H9 (cell line): ENCODE measurements around the gene SRPK2. TPM values are rescaled to one million over a fixed set of nuclear protein-coding genes. Genes with fewer than 3 reads are reported as not detected.

Experiments
- DNase-seq: peaks from one replicate; pipeline ENCODE4 v3.0.0-alpha.2; 2017
- H2AFZ ChIP-seq: one replicate; pipeline ENCODE4 v1.6.1; 2013; ENCODE audit warnings: mild to moderate bottlenecking, low read length, control low read depth, moderate library complexity
- H2AK5ac ChIP-seq: 2 replicates; pipeline ENCODE4 v1.6.1; 2013; ENCODE audit warnings: low read length, control low read depth, mixed read lengths; ENCODE audit not compliant: insufficient read length
- H2BK120ac ChIP-seq: one replicate; pipeline ENCODE4 v1.6.1; 2013; ENCODE audit warnings: low read depth, mild to moderate bottlenecking, low read length, control low read depth, inconsistent platforms; ENCODE audit not compliant: poor library complexity, severe bottlenecking
- H2BK12ac ChIP-seq: 2 replicates; pipeline ENCODE4 v1.6.1; 2013; ENCODE audit warnings: low read length, control low read depth, mixed read lengths, low read depth; ENCODE audit not compliant: insufficient read length
- H2BK15ac ChIP-seq: 2 replicates; pipeline ENCODE4 v1.6.1; 2013; ENCODE audit warnings: low read depth, low read length, control low read depth
- H2BK20ac ChIP-seq: one replicate; pipeline ENCODE4 v1.6.1; 2013; ENCODE audit warnings: low read depth, mild to moderate bottlenecking, low read length, control low read depth, inconsistent platforms; ENCODE audit not compliant: poor library complexity, severe bottlenecking
- H2BK5ac ChIP-seq: 2 replicates; pipeline ENCODE4 v1.6.1; 2013; ENCODE audit warnings: low read length, control low read depth, mixed read lengths; ENCODE audit not compliant: insufficient read length
- H3K14ac ChIP-seq: 2 replicates; pipeline ENCODE4 v1.6.1; 2013; ENCODE audit warnings: low read length, control low read depth; ENCODE audit not compliant: insufficient read depth
- H3K18ac ChIP-seq: 2 replicates; pipeline ENCODE4 v1.6.1; 2013; ENCODE audit warnings: low read depth, mild to moderate bottlenecking, mixed read lengths, low read length, control low read depth; ENCODE audit not compliant: insufficient read length
- H3K23ac ChIP-seq: 2 replicates; pipeline ENCODE4 v1.6.1; 2013; ENCODE audit warnings: low read length, control low read depth, mixed read lengths, low read depth; ENCODE audit not compliant: insufficient read length
- H3K23me2 ChIP-seq: 2 replicates; pipeline ENCODE4 v1.6.1; 2013; ENCODE audit warnings: low read depth, mild to moderate bottlenecking, mixed read lengths, low read length, control low read depth; ENCODE audit not compliant: insufficient read length, poor library complexity, severe bottlenecking
- H3K27ac ChIP-seq: 2 replicates; pipeline ENCODE4 v1.5.1; 2013; ENCODE audit warnings: low read length, control low read depth, mixed read lengths, low read depth; ENCODE audit not compliant: insufficient read length
- H3K27me3 ChIP-seq: 2 replicates; pipeline ENCODE4 v1.6.1; 2013; ENCODE audit warnings: low read length, control low read depth, inconsistent platforms; ENCODE audit not compliant: insufficient read depth
- H3K4ac ChIP-seq: 2 replicates; pipeline ENCODE4 v1.6.1; 2013; ENCODE audit warnings: low read depth, mild to moderate bottlenecking, control low read depth, inconsistent platforms, low read length, moderate library complexity
- H3K4me1 ChIP-seq: 2 replicates; pipeline ENCODE4 v1.6.1; 2013; ENCODE audit warnings: low read length, control low read depth, inconsistent platforms; ENCODE audit not compliant: insufficient read depth
- H3K4me2 ChIP-seq: 2 replicates; pipeline ENCODE4 v1.6.1; 2013; ENCODE audit warnings: low read length, control low read depth, mixed read lengths; ENCODE audit not compliant: insufficient read length, insufficient read depth
- H3K56ac ChIP-seq: 2 replicates; pipeline ENCODE4 v1.6.1; 2013; ENCODE audit warnings: low read depth, mild to moderate bottlenecking, mixed read lengths, low read length, control low read depth; ENCODE audit not compliant: insufficient read length
- H3K79me1 ChIP-seq: 2 replicates; pipeline ENCODE4 v1.6.1; 2013; ENCODE audit warnings: low read depth, mild to moderate bottlenecking, moderate library complexity, low read length, control low read depth, inconsistent platforms; ENCODE audit not compliant: insufficient read depth, poor library complexity, severe bottlenecking
- H3K79me2 ChIP-seq: 2 replicates; pipeline ENCODE4 v1.6.1; 2013; ENCODE audit warnings: low read length, control low read depth, inconsistent platforms; ENCODE audit not compliant: insufficient read depth
- H3K9ac ChIP-seq: 2 replicates; pipeline ENCODE4 v1.6.1; 2013; ENCODE audit warnings: low read length, control low read depth, mixed read lengths; ENCODE audit not compliant: insufficient read length; ENCODE audit errors: extremely low read depth
- H3K9me3 ChIP-seq: one replicate; pipeline ENCODE4 v1.6.1; 2013; ENCODE audit warnings: low read depth, low read length, inconsistent platforms; ENCODE audit not compliant: control insufficient read depth
- H3T11ph ChIP-seq: one replicate; pipeline ENCODE4 v1.6.1; 2013; ENCODE audit warnings: mild to moderate bottlenecking, low read length, control low read depth, inconsistent platforms
- H4K20me1 ChIP-seq: one replicate; pipeline ENCODE4 v1.6.1; 2013; ENCODE audit not compliant: control insufficient read depth, insufficient read length, insufficient read depth
- H4K5ac ChIP-seq: 2 replicates; pipeline ENCODE4 v1.6.1; 2013; ENCODE audit warnings: low read depth, mild to moderate bottlenecking, mixed read lengths, low read length, control low read depth; ENCODE audit not compliant: insufficient read length
- H4K8ac ChIP-seq: replicated peaks from 2 replicates; pipeline ENCODE4 v1.6.1; 2013; ENCODE audit warnings: low read length, control low read depth, mixed read lengths, low read depth; ENCODE audit not compliant: insufficient read length
- H4K91ac ChIP-seq: 2 replicates; pipeline ENCODE4 v1.6.1; 2013; ENCODE audit warnings: low read depth, mild to moderate bottlenecking, moderate library complexity, mixed read lengths, low read length, control low read depth; ENCODE audit not compliant: insufficient read length
- H3K27ac Mint-ChIP-seq, 3 experiments: 2 replicates in 2 of 3; 3 replicates in 1 of 3; pipeline ENCODE4 v1.8.0; 2020 to 2021; ENCODE audit warnings: mixed read lengths in 3 of 3, mild to moderate bottlenecking in 1 of 3, moderate library complexity in 1 of 3
- H3K27me3 Mint-ChIP-seq: 2 replicates; pipeline ENCODE4 v1.8.0; 2021; ENCODE audit warnings: low read depth, mild to moderate bottlenecking, moderate library complexity, mixed read lengths
- H3K36me3 Mint-ChIP-seq, 3 experiments: 2 replicates in 2 of 3; 3 replicates in 1 of 3; pipeline ENCODE4 v1.8.0; 2020 to 2021; ENCODE audit warnings: low read depth in 3 of 3, mixed read lengths in 3 of 3; ENCODE audit not compliant: insufficient read depth in 1 of 3
- H3K4me1 Mint-ChIP-seq, 2 experiments: 2 replicates each; pipeline ENCODE4 v1.8.0; 2020; ENCODE audit warnings: mixed read lengths in 2 of 2
- H3K4me3 Mint-ChIP-seq, 2 experiments: 2 replicates in 1 of 2; 3 replicates in 1 of 2; pipeline ENCODE4 v1.8.0; 2020 to 2021; ENCODE audit warnings: mild to moderate bottlenecking in 2 of 2, mixed read lengths in 2 of 2, moderate library complexity in 1 of 2
- H3K9me3 Mint-ChIP-seq, 2 experiments: 2 replicates in 1 of 2; 3 replicates in 1 of 2; pipeline ENCODE4 v1.8.0; 2020; ENCODE audit warnings: mild to moderate bottlenecking in 2 of 2, mixed read lengths in 2 of 2, moderate library complexity in 1 of 2
- WGBS: extraction: QIAGEN DNeasy Blood & Tissue Kit; methylation state at CpG from one replicate; pipeline ENCODE4 v1.1.7; 2013; ENCODE audit warnings: missing lambda C conversion rate, low lambda C conversion rate, mixed read lengths; ENCODE audit not compliant: insufficient read length; ENCODE audit errors: extremely low coverage; 5-methylcytosine and 5-hydroxymethylcytosine counted together
- total RNA-seq: library from RNA; stranded (reverse); gene quantifications from 2 replicates; pipeline ENCODE4 v1.2.1, GENCODE V29; 2021
- TF ChIP-seq, protein P1 (sequence below): fragments of 200-600 bp; sonication (generic); conservative IDR thresholded peaks from 3 replicates; pipeline ENCODE4 v1.8.0; 2021; ENCODE audit warnings: antibody characterized with exemption, mild to moderate bottlenecking

SRPK2 gene
- total RNA-seq, 1 experiment from 2014 or later = 41.1 TPM

DNA sequence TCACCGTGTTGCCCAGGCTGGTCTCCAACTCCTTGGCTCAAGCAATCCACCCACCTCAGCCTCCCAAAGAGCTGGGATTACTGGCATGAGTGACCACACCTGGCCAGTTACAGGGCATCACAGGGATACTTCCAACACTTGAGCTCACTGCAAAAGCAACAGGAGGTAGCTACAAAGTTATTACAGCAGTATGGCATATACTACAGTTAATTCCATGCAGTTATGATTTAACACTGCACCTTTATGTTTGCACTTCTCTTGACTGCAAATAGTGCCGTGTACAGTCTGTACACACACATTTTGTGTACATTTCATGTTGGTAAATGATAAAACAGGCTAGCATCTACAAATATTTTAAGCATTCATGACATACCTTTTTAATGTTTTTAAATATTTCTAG lies 21.3 kb downstream of the SRPK2 start:
- peaks cover 11 to 20% (median 11%) of the 10 kb centered on the region in 3 experiments; a peak in 6 of 7 replicates for H3K36me3 Mint-ChIP-seq
- H3K27ac Mint-ChIP-seq = no peak overlapping the region
- Histone ChIP-seq H2AK5ac (no peak overlapping the region), H3K4me1 (no peaks in the 10 kb centered on the region; the same call in 1 of the 2 replicates), H4K91ac (no peak overlapping the region), H3K27ac (no peak overlapping the region), H2BK12ac (no peak overlapping the region), H3K79me1 (peaks cover 10% of the 10 kb centered on the region), H2BK120ac (no peak overlapping the region), H2BK20ac (no peak overlapping the region), H4K5ac (no peak overlapping the region), H3K18ac (no peak overlapping the region), H3K27me3 (no peaks in the 10 kb centered on the region), H2BK5ac (no peak overlapping the region), H2AFZ (no peak overlapping the region), H3K9ac (no peak overlapping the region), H4K20me1 (no peaks in the 10 kb centered on the region), H3K23me2 (no peaks in the 10 kb centered on the region), H3K56ac (no peak overlapping the region), H3K4ac (no peak overlapping the region), H3K4me2 (no peak overlapping the region), H3K9me3 (no peaks in the 10 kb centered on the region), H3K79me2 (peaks cover 8% of the 10 kb centered on the region; the same call in 1 of the 2 replicates), H3K23ac (no peak overlapping the region), H2BK15ac (no peak overlapping the region), H3K14ac (no peak overlapping the region), H3T11ph (no peak overlapping the region), H4K8ac (no peak overlapping the region)
- no peak for DNase-seq
- H3K4me1 Mint-ChIP-seq = peaks cover 0 to 8% of the 10 kb centered on the region in 2 experiments; a peak in 2 of 4 replicates
- no CpG with 5 or more reads among the region's 2 CpGs for WGBS
- TF ChIP-seq, protein P1, sequence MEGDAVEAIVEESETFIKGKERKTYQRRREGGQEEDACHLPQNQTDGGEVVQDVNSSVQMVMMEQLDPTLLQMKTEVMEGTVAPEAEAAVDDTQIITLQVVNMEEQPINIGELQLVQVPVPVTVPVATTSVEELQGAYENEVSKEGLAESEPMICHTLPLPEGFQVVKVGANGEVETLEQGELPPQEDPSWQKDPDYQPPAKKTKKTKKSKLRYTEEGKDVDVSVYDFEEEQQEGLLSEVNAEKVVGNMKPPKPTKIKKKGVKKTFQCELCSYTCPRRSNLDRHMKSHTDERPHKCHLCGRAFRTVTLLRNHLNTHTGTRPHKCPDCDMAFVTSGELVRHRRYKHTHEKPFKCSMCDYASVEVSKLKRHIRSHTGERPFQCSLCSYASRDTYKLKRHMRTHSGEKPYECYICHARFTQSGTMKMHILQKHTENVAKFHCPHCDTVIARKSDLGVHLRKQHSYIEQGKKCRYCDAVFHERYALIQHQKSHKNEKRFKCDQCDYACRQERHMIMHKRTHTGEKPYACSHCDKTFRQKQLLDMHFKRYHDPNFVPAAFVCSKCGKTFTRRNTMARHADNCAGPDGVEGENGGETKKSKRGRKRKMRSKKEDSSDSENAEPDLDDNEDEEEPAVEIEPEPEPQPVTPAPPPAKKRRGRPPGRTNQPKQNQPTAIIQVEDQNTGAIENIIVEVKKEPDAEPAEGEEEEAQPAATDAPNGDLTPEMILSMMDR = no peak
- H3K27me3 Mint-ChIP-seq = no peaks in the 10 kb centered on the region
- H3K9me3 Mint-ChIP-seq = peaks cover 9 to 12% of the 10 kb centered on the region in 2 experiments; a peak in 4 of 5 replicates
- no peak overlapping the region for H3K4me3 Mint-ChIP-seq
